Neural progenitor cell (in vitro differentiated cells): Measurements from ENCODE around the gene ATP10B.

Experiments used
- EZH2 ChIP-seq: fragments of 200-600 bp; sonication (generic); IDR thresholded peaks from 2 replicates; pipeline ENCODE4 v1.6.1; 2017; ENCODE audit warnings: antibody characterized with exemption, mild to moderate bottlenecking, moderate library complexity
- TF ChIP-seq, protein P1 (sequence below): fragments of 200-600 bp; sonication (generic); IDR thresholded peaks from 2 replicates; pipeline ENCODE4 v1.5.1; 2017; ENCODE audit warnings: antibody characterized with exemption, mild to moderate bottlenecking

DNA sequence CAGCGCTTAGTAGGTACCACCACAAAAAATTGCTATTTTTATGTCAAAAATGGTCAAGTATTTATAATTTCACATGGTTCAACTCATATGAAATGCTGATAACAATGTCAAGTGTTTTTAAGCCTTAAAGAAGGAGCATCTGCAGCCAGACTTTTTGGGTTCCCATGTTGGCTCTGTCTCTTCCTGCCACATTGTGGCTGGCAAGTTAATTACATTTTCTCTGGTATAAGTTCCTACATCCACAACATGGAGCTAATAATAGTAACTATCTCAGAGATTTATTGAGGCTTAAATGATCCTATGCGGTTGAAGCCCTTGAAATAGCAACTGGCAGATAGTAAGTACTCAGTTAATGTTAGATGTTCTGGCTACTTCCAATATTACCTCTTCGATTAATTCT, 5.4 kb downstream of the ATP10B start:
- TF ChIP-seq, protein P1, sequence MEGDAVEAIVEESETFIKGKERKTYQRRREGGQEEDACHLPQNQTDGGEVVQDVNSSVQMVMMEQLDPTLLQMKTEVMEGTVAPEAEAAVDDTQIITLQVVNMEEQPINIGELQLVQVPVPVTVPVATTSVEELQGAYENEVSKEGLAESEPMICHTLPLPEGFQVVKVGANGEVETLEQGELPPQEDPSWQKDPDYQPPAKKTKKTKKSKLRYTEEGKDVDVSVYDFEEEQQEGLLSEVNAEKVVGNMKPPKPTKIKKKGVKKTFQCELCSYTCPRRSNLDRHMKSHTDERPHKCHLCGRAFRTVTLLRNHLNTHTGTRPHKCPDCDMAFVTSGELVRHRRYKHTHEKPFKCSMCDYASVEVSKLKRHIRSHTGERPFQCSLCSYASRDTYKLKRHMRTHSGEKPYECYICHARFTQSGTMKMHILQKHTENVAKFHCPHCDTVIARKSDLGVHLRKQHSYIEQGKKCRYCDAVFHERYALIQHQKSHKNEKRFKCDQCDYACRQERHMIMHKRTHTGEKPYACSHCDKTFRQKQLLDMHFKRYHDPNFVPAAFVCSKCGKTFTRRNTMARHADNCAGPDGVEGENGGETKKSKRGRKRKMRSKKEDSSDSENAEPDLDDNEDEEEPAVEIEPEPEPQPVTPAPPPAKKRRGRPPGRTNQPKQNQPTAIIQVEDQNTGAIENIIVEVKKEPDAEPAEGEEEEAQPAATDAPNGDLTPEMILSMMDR, result no peak
- no peak for TF ChIP-seq EZH2
